Endothelial cell of umbilical vein (primary cell): Measurements from ENCODE around the gene IPO9. TPM values are rescaled to one million over a fixed set of nuclear protein-coding genes. Genes with fewer than 3 reads are reported as not detected.

Source experiments
- BruUV-seq: library from RNA; stranded (reverse); fragments of 400-500 nt; replicated peaks from 2 replicates; lab custom pipeline; 2021; lab: Mats Ljungman, UMichigan
- CTCF ChIA-PET: fragments of 300-600, 350-600 bp; sonication (Branson Sonifier 250); formaldehyde crosslinking; loops from one replicate; lab custom pipeline; 2021; ENCODE audit warnings: antibody characterized with exemption, inconsistent platforms; lab: Charles Lee
- POLR2A ChIA-PET: fragments of 300-600, 350-600 bp; sonication (Branson Sonifier 250); formaldehyde crosslinking; loops from one replicate; lab custom pipeline; 2021; ENCODE audit warnings: antibody characterized with exemption, inconsistent platforms; lab: Charles Lee
- DNase-seq: peaks from one replicate; pipeline ENCODE4 v3.0.0-alpha.2; 2011; ENCODE audit warnings: low read depth, low spot score
- FAIRE-seq: peaks from 2 replicates; lab custom pipeline; 2011; peaks lifted over from hg19 to GRCh38; lab: Jason Lieb, UNC
- H2AFZ ChIP-seq: 2 replicates; pipeline ENCODE4 v1.6.0; 2012; ENCODE audit warnings: low read depth, low read length, control low read depth, inconsistent platforms
- H3K27ac ChIP-seq: 2 replicates; pipeline ENCODE4 v1.5.1; 2011; ENCODE audit warnings: low read depth, mild to moderate bottlenecking, control low read depth, low read length, moderate library complexity; ENCODE audit not compliant: insufficient read depth
- H3K27me3 ChIP-seq, 2 experiments: 2 replicates each; pipeline versions ENCODE4 v1.6.0 to v1.6.1; 2011; ENCODE audit warnings: low read length in 2 of 2, mixed read lengths in 1 of 2; ENCODE audit not compliant: control insufficient read depth in 2 of 2, insufficient read depth in 2 of 2
- H3K36me3 ChIP-seq, 2 experiments: 2 replicates in 1 of 2; 3 replicates in 1 of 2; pipeline ENCODE4 v1.5.1; 2011; ENCODE audit warnings: low read length in 2 of 2, mild to moderate bottlenecking in 1 of 2, moderate library complexity in 1 of 2; ENCODE audit not compliant: control insufficient read depth in 2 of 2, insufficient read depth in 2 of 2; ENCODE audit errors: extremely low read depth in 1 of 2
- H3K4me1 ChIP-seq: 3 replicates; pipeline ENCODE4 v1.5.1; 2011; ENCODE audit warnings: mild to moderate bottlenecking, low read length; ENCODE audit not compliant: control insufficient read depth, insufficient read depth; ENCODE audit errors: extremely low read depth
- H3K4me2 ChIP-seq: 2 replicates; pipeline ENCODE4 v1.6.1; 2011; ENCODE audit warnings: low read length, control low read depth, mixed read lengths; ENCODE audit not compliant: insufficient read depth
- H3K4me3 ChIP-seq, 3 experiments: fragments of 200-600 bp in 1 of 3; sonication (generic), shearing (Covaris generic) in 1 of 3; replicated peaks in 1 of 3; 2 replicates each; pipeline ENCODE4 v1.5.1; 2011 to 2016; ENCODE audit warnings: control low read depth in 3 of 3, low read length in 3 of 3, mild to moderate bottlenecking in 2 of 3, inconsistent platforms in 1 of 3, low read depth in 1 of 3, moderate library complexity in 1 of 3; ENCODE audit not compliant: insufficient read depth in 1 of 3
- H3K79me2 ChIP-seq: 2 replicates; pipeline ENCODE4 v1.6.0; 2012; ENCODE audit warnings: low read length, inconsistent platforms; ENCODE audit not compliant: control insufficient read depth, insufficient read depth
- H3K9ac ChIP-seq: replicated peaks from 2 replicates; pipeline ENCODE3; 2011; ENCODE audit warnings: low read length, control low read depth; ENCODE audit not compliant: insufficient read depth; ENCODE audit errors: extremely low read depth
- H3K9me1 ChIP-seq: replicated peaks from 3 replicates; pipeline ENCODE4 v1.6.0; 2011; ENCODE audit warnings: mild to moderate bottlenecking, low read length; ENCODE audit not compliant: control insufficient read depth, insufficient read depth; ENCODE audit errors: extremely low read depth
- H3K9me3 ChIP-seq: replicated peaks from 2 replicates; pipeline ENCODE4 v1.5.1; 2012; ENCODE audit warnings: low read length, inconsistent platforms; ENCODE audit not compliant: control insufficient read depth, insufficient read depth
- H4K20me1 ChIP-seq: replicated peaks from 2 replicates; pipeline ENCODE3; 2011; ENCODE audit warnings: mild to moderate bottlenecking, low read length; ENCODE audit not compliant: control insufficient read depth, insufficient read depth; ENCODE audit errors: extremely low read depth
- JUN ChIP-seq: IDR thresholded peaks from 2 replicates; pipeline ENCODE4 v1.6.1; 2011; ENCODE audit warnings: borderline replicate concordance, low read depth; ENCODE audit not compliant: insufficient read length, insufficient read depth
- POLR2AphosphoS5 ChIP-seq: IDR thresholded peaks from 2 replicates; pipeline ENCODE4 v1.6.1; 2012; ENCODE audit warnings: low read depth, mild to moderate bottlenecking, control low read depth, low read length, moderate library complexity; ENCODE audit not compliant: insufficient read depth
- dilution Hi-C: fragments of 300-500 bp; cut with MboI; formaldehyde crosslinking; loops from one replicate; pipeline ENCODE4 v1.15.0; 2019; ENCODE audit warnings: low sequenced_read_pairs; ENCODE audit not compliant: extremely low pct_ligation_motif_present
- intact Hi-C: fragments of 100-400 bp; cut with micrococcal nuclease; formaldehyde crosslinking; loops from one replicate; pipeline ENCODE4 v1.10.0; 2022
- microRNA counts: library from miRNA; unstranded; fragments of <30 nt; microRNA quantifications from one replicate; lab custom pipeline; 2016
- microRNA-seq: library from miRNA; unstranded; fragments of <30 nt; microRNA quantifications from one replicate; pipeline ENCODE4 v1.2.0, GENCODE V29; 2021; ENCODE audit warnings: borderline number of aligned reads, borderline replicate concordance
- polyA plus RNA-seq, 4 experiments: library from polyadenylated mRNA; depleted of rRNA in 3 of 4; stranded (reverse) in 3 of 4; unstranded in 1 of 4; fragments of >200 nt; gene quantifications; 2 replicates each; pipeline versions ENCODE4 v1.2.1 to v1.2.3, GENCODE V29; 2011 to 2012; ENCODE audit warnings: missing spikeins in 1 of 4
- small RNA-seq: library from RNA; depleted of rRNA; stranded (forward); fragments of <200 nt; gene quantifications from one replicate; pipeline ENCODE3, GENCODE V24; 2012; ENCODE audit warnings: low replicate concordance, low read depth; ENCODE audit not compliant: insufficient read depth, insufficient read length
- total RNA-seq: library from RNA; stranded (reverse); gene quantifications from 2 replicates; pipeline ENCODE4 v1.2.3, GENCODE V29; 2021

The IPO9 gene
- total and polyA plus RNA-seq, 2 donors (not counting 3 experiments of a cell fraction or from before 2014, with no cell fraction given) = 53.4 to 104 TPM

DNA sequence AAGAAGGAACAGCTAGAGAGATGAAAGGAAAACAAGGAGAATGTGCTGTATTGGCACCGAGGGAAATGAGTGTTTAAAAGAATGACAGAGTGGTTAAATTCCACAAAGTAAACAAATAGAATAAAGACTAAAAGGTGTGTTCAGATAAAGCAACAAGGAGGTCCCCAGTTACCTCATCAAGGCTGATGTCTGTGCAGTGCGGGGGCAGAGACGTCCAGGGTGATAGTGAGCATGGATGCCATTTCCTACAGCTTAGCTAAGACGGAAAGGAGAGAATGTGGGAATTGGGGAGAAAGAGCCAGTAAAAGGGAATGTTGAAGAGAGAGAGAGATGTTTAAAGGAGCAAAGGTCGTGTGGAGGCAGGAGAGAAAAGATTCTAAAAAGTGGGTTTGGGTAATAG, 101.8 kb downstream of the IPO9 start:
- dilution Hi-C loops (no loop called here), intact Hi-C loops (no loop called here)
- ChIA-PET CTCF (interaction anchor here (0.7 kb wide), 1 partner anchor 35 kb away, joined by 3 read pairs; no protein-coding TSS in a partner anchor), POLR2A (no interaction called here)
- H2AFZ ChIP-seq = no peak overlapping the region
- no peaks in the 10 kb centered on the region for H3K36me3 ChIP-seq
- no TSS peak for BruUV-seq
- no peak for TF ChIP-seq JUN
- TF ChIP-seq POLR2AphosphoS5 = no peak
- FAIRE-seq = no peak
- H3K9me3 ChIP-seq = no peaks in the 10 kb centered on the region
- no peak overlapping the region for H3K27ac ChIP-seq
- no peak overlapping the region for H3K4me2 ChIP-seq
- no peaks in the 10 kb centered on the region for H4K20me1 ChIP-seq
- no peak for DNase-seq
- H3K9ac ChIP-seq = no peak overlapping the region
- H3K79me2 ChIP-seq = no peaks in the 10 kb centered on the region
- no peak overlapping the region for H3K4me3 ChIP-seq
- H3K27me3 ChIP-seq = peaks cover 8 to 11% of the 10 kb centered on the region in 2 experiments
- H3K9me1 ChIP-seq = no peaks in the 10 kb centered on the region
- no peaks in the 10 kb centered on the region for H3K4me1 ChIP-seq

MicroRNAs encoded within 50 kb of the gene (microRNA counts, 767-probe panel; counts per million panel counts)
- microRNA hsa-miR-1231 (lab: Ali Mortazavi, UCI) = 723 counts per million, percentile 96 among the panel's probes with 10 or more counts

Small RNA genes within 50 kb of the gene (microRNA-seq; reads per million reads assigned to microRNA genes)
- not detected for gene MIR1231
- not detected for gene MIR6739

Small RNA genes within 50 kb of the gene (small RNA-seq; reads per million reads assigned to genes)
- gene MIR1231 (not detected), gene MIR6739 (not detected)

Other genes with a start within 250 kb of the IPO9 start
- gene SHISA4, start 59.7 kb downstream of the IPO9 start, total RNA-seq = 21.2 and 25.6 TPM in 2 replicates
- gene SHISA4, start 59.7 kb downstream of the IPO9 start, polyA plus RNA-seq = 78.2 and 95.1 TPM in 2 replicates
- 0.12 and 0.33 TPM in 2 replicates for gene LMOD1, start 117.4 kb downstream of the IPO9 start, total RNA-seq
- 0.08 and 0.19 TPM in 2 replicates for gene LMOD1, start 117.4 kb downstream of the IPO9 start, polyA plus RNA-seq
- gene TIMM17A, start 126.3 kb downstream of the IPO9 start, total RNA-seq = 93.7 and 105 TPM in 2 replicates
- gene TIMM17A, start 126.3 kb downstream of the IPO9 start, polyA plus RNA-seq = 41.1 and 57.9 TPM in 2 replicates
- 65.7 and 73.5 TPM in 2 replicates for gene RNPEP, start 153.5 kb downstream of the IPO9 start, total RNA-seq
- gene RNPEP, start 153.5 kb downstream of the IPO9 start, polyA plus RNA-seq = 48.9 and 56.1 TPM in 2 replicates
- gene ELF3, start 181.4 kb downstream of the IPO9 start, total RNA-seq = 0.09 and 0.29 TPM in 2 replicates
- gene ELF3, start 181.4 kb downstream of the IPO9 start, polyA plus RNA-seq = 0.07 and 0.14 TPM in 2 replicates